Measurements from ENCODE around the gene PRDM16. TPM values are rescaled to one million over a fixed set of nuclear protein-coding genes. Genes with fewer than 3 reads are reported as not detected.

Gene PRDM16
- total RNA-seq, 1 experiment from 2014 or later, result 22.3 TPM

DNA sequence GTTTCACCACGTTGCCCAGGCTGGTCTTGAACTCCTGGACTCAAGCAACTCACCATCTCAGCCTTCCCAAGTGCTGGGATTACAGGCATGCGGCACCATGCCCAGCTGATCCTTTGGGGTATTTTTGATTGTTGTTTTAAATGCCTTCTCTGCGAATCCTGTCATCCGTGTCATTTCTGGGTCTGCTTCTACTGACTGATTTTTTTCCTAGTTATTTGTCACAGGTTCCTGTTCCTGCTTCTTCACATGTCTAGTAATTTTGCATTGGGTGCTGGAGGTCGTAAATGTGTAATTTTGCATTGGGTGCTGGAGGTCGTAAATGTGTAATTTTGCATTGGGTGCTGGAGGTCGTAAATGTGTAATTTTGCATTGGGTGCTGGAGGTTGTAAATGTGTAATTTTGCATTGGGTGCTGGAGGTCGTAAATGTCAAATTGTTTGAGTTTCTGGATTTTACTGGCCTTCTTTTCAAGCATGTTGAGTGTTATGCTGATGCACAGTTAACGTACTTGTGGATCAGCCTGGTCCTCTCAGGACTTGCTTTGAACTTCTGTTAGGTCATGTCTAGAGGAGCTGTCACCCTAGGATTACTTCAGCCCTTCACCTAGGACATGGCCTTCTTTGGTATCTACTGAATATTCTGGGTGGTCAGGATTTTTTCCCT is 381.3 kb downstream of the PRDM16 start:
- CTCF ChIA-PET, result no interaction called here

DNA sequence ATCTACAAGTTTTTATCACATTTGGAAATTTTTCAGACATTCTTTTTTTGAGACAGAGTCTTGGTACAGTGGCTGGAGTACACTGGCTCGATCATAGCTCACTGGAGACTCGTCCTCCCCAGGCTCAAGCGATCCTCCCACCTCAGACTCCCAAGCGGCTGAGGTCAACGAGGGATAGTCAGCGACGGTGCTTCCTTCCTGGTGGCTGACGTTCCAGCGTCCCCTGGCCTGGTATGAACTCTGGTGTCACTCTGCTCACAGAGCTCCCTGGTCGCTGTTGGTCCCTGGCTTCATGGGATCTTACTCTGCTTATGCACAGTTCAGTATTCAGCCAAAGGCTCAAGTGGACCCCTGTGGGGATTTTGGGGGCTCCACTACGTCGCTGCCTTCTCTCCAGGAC is 382.0 kb downstream of the PRDM16 start:
- Histone ChIP-seq H3K4me3 (ENCODE audit: low read depth in 2 of 2, low read length in 2 of 2) (no peak overlapping the region), H3K27me3 (ENCODE audit: control insufficient read depth, insufficient read depth, low read length) (no peaks in the 10 kb centered on the region; the same call in 1 of the 2 replicates), H3K9me3 (ENCODE audit: control insufficient read depth, insufficient read depth, low read depth, low read length) (no peaks in the 10 kb centered on the region), H3K4me1 (ENCODE audit: control insufficient read depth, insufficient read depth, low read length) (peaks cover 9% of the 10 kb centered on the region), H3K36me3 (ENCODE audit: control insufficient read depth, insufficient read depth, low read length) (no peaks in the 10 kb centered on the region), H3K27ac (ENCODE audit: low read length) (no peak overlapping the region)
- in situ Hi-C loops (cut with HindIII; ENCODE audit: low pct_unique_long_range_greater_than_20kb, low sequenced_read_pairs), result no loop called here
- ChIA-PET POLR2A (no interaction called here), CTCF (no interaction called here)
- TF ChIP-seq, protein P1, sequence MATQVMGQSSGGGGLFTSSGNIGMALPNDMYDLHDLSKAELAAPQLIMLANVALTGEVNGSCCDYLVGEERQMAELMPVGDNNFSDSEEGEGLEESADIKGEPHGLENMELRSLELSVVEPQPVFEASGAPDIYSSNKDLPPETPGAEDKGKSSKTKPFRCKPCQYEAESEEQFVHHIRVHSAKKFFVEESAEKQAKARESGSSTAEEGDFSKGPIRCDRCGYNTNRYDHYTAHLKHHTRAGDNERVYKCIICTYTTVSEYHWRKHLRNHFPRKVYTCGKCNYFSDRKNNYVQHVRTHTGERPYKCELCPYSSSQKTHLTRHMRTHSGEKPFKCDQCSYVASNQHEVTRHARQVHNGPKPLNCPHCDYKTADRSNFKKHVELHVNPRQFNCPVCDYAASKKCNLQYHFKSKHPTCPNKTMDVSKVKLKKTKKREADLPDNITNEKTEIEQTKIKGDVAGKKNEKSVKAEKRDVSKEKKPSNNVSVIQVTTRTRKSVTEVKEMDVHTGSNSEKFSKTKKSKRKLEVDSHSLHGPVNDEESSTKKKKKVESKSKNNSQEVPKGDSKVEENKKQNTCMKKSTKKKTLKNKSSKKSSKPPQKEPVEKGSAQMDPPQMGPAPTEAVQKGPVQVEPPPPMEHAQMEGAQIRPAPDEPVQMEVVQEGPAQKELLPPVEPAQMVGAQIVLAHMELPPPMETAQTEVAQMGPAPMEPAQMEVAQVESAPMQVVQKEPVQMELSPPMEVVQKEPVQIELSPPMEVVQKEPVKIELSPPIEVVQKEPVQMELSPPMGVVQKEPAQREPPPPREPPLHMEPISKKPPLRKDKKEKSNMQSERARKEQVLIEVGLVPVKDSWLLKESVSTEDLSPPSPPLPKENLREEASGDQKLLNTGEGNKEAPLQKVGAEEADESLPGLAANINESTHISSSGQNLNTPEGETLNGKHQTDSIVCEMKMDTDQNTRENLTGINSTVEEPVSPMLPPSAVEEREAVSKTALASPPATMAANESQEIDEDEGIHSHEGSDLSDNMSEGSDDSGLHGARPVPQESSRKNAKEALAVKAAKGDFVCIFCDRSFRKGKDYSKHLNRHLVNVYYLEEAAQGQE (IDR thresholded peaks at IDR 0.05; ENCODE audit: insufficient read depth in 1 of 2, low read depth in 2 of 2, low read length in 1 of 2), result no peak
- TF ChIP-seq, protein P2, sequence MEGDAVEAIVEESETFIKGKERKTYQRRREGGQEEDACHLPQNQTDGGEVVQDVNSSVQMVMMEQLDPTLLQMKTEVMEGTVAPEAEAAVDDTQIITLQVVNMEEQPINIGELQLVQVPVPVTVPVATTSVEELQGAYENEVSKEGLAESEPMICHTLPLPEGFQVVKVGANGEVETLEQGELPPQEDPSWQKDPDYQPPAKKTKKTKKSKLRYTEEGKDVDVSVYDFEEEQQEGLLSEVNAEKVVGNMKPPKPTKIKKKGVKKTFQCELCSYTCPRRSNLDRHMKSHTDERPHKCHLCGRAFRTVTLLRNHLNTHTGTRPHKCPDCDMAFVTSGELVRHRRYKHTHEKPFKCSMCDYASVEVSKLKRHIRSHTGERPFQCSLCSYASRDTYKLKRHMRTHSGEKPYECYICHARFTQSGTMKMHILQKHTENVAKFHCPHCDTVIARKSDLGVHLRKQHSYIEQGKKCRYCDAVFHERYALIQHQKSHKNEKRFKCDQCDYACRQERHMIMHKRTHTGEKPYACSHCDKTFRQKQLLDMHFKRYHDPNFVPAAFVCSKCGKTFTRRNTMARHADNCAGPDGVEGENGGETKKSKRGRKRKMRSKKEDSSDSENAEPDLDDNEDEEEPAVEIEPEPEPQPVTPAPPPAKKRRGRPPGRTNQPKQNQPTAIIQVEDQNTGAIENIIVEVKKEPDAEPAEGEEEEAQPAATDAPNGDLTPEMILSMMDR (IDR thresholded peaks at IDR 0.05), result no peak
- TF ChIP-seq TCF7L2 (IDR thresholded peaks at IDR 0.05; ENCODE audit: low read depth, low read length) (no peak), SIN3A (IDR thresholded peaks at IDR 0.05; ENCODE audit: borderline replicate concordance, insufficient read depth, low read depth, low read length) (no peak), POLR2AphosphoS5 (IDR thresholded peaks at IDR 0.05; ENCODE audit: low read depth, low read length) (no peak)
- BruUV-seq (replicated peaks), result no TSS peak
- DNase-seq (ENCODE audit: low read depth, low spot score) (no peak), ATAC-seq (no peak)
- intact Hi-C loops (cut with micrococcal nuclease; ENCODE audit: unreplicated experiment), result no loop called here

More for the DNA sequence above, 381.3 kb downstream of the PRDM16 start:
- in situ Hi-C loops (cut with HindIII; ENCODE audit: low pct_unique_long_range_greater_than_20kb, low sequenced_read_pairs) (no loop called here), intact Hi-C loops (cut with micrococcal nuclease; ENCODE audit: unreplicated experiment) (no loop called here)
- POLR2A ChIA-PET, result no interaction called here
- no peak overlapping the region for H3K4me3 ChIP-seq (ENCODE audit: low read depth in 2 of 2, low read length in 2 of 2)
- ATAC-seq (no peak), DNase-seq (ENCODE audit: low read depth, low spot score) (no peak)
- H3K9me3 ChIP-seq (ENCODE audit: control insufficient read depth, insufficient read depth, low read depth, low read length), result no peaks in the 10 kb centered on the region
- H3K27me3 ChIP-seq (ENCODE audit: control insufficient read depth, insufficient read depth, low read length), result no peaks in the 10 kb centered on the region; the same call in 1 of the 2 replicates
- BruUV-seq (replicated peaks), result no TSS peak
- H3K4me1 ChIP-seq (ENCODE audit: control insufficient read depth, insufficient read depth, low read length), result peaks cover 8% of the 10 kb centered on the region
- no peak overlapping the region for H3K27ac ChIP-seq (ENCODE audit: low read length)
- H3K36me3 ChIP-seq (ENCODE audit: control insufficient read depth, insufficient read depth, low read length), result no peaks in the 10 kb centered on the region
- no peak for TF ChIP-seq SIN3A (IDR thresholded peaks at IDR 0.05; ENCODE audit: borderline replicate concordance, insufficient read depth, low read depth, low read length)
- TF ChIP-seq, protein P2 (IDR thresholded peaks at IDR 0.05), result no peak
- TF ChIP-seq TCF7L2 (IDR thresholded peaks at IDR 0.05; ENCODE audit: low read depth, low read length), result no peak
- TF ChIP-seq, protein P1 (IDR thresholded peaks at IDR 0.05; ENCODE audit: insufficient read depth in 1 of 2, low read depth in 2 of 2, low read length in 1 of 2), result no peak
- TF ChIP-seq POLR2AphosphoS5 (IDR thresholded peaks at IDR 0.05; ENCODE audit: low read depth, low read length), result no peak
